HuH-7 (cell line): ENCODE results near the gene DMAC2L.
A peak's percentile ranks its signal among the peaks of the same experiment; 100 is the strongest.

ENCODE experiments used
- DNase-seq: peaks from one replicate; pipeline ENCODE4 v3.0.0; 2011; ENCODE audit warnings: low spot score

DMAC2L gene

DNA sequence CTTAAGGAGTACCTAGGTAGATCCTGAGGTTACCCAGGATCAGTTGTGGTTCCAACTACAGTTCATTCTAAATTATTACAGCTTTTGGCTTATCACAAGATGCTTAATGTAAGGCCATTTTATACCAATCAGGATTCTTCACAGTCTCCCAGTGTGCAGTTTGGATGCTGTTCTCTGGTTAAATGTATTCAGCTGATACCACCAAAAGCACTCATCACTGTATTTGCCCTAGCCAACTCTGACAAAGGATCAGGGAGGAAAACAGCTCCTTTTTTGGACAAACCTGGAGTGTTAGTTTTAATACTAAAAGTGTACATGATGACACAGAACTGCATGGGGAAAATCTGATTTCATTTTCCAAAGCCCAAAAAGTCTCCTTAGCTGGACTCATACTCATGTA is 19.5 kb downstream of the DMAC2L start:
- no peak for DNase-seq

DNA sequence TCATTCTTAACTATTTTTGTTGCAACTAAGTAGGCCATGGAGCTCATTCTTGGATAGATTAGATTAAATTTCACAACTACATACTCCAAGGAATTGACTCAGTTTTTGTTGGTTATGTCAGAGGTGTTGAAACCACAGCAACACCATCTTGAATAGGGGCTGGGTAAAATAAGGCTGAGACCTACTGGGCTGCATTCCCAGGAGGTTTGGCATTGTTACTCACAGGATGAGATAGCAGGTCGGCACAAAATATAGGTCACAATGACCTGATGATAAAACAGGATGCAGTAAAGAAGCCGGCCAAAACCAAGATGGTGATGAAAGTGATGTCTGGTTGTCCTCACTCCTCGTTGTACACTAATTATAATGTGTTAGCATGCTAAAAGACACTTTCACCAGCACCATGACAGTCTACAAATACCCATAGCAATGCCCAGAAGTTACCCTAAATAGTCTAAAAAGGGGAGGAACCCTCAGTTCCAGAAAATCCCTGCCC is 20.9 kb downstream of the DMAC2L start:
- no peak for DNase-seq

DNA sequence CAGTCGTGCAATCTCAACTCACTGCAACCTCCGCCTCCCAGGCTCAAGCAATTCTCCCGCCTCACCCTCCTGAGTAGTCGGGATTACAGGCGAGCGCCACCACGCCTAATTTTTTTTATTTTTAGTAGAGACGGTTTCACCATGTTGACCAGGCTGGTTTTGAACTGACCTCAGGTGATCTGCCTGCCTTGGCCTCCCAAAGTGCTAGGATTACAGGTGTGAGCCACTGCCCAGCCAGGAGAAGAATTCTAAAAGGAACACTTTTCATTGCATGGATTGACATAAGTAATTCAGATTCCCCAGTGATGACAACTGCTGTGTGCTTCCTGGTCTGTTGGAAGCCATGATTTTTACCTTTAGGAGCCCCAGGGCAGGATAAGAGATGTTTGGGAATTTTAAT is 22.1 kb downstream of the DMAC2L start:
- DNase-seq = no peak

DNA sequence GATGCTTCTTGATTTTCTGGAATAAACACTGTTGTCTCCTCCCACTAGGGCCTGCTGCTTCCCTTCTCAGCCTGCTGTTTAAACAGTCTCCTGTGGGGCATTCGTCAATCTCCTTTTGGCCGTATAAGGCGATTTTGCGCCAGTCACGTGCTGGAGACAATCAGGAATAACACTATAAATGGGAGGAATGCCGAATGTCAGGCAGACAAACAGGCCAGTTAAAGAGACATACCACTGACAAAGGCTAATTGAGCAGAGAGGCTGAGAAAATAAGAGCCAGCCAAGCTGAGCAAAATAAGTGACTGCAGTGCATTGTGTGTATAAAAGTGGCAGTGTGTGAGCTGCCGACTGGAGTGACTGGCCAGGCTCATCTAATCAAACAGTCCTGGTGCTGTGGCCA is 23.3 kb downstream of the DMAC2L start:
- no peak for DNase-seq

DNA sequence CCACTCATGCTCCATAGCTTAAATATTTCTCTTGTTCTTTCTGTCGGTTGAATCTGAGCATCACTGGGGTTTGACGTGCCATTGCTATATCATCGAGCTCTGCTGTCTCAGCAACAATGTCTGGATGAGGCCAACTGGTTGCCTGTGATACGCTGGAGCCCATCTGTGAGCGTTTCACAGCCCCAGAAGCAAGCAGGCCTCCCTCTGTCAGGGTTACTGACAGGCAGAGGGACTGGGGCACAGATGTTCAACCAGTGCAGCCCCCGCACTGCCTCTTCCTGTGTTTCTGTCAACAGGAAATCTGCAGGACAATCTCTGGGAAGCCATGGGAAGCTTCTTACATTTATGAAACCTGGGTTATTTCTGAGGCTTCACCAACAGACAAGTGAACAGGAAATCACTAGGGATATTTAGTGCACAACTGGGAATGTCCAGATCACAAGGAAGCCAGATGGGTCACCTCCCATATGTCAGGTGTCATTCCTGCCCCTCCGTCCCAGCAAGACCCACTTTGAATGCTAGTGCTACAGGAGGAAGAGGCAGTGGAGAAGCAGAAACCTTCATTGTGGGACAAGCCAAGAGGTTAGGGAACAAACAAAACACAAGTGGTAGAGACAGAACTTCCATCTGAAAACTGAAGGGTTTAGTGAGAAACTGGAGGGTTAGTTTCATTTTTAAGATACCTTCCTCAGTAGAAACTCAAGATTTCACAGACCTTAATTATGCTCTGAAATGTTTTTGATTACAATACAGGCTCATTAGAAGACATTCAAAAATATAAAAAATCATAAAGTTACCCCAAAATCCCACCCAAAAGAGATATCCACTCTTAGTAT is 24.1 kb downstream of the DMAC2L start:
- no peak for DNase-seq

DNA sequence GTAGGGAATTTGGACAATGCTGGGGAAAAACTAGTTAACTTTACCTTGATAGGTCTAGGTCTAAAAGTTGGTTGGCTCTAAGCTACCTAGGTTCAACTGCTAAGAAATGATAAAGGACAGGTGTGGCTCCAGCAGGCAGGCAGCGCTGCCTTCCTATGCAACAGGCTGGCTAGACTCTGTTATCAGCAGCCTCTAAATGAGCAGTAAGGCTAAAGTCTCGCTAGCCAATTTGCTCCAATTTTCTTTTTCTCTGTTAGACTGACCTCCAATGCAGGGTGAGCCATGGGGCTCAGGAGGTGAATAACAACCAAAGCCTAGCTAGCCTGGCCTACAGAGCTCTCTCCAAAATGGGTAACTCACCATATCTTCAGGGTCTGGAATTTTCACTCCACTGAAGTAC is 26.5 kb downstream of the DMAC2L start:
- DNase-seq = no peak

DNA sequence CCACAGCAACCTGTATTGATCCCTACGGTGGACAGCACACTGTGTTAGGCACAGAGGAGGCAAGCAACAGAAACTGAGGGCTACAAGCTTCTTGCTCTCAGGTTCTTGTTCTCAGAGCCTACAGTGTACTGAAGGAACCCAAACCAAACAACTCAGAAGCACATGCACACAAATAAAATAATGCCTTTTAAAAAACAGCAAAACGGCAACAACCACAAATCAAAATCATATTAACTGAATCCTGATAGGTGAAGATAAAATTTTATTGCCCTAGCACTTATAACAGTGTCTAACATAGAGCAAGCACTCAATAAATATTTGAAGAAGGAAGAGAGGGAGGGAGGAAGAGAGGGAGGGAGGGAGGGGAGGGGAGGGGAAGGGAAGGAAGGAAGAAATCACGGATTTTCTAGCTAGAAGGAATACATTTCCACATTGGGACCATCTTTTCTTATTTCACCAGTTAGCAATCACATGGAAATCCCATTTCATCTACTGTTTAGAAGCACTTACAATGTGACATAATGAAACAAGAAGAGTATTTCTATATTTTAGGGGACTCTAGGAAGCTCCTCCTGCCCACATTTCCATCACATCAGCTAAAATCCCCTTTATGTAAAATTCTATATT is 27.2 kb downstream of the DMAC2L start:
- no peak for DNase-seq

DNA sequence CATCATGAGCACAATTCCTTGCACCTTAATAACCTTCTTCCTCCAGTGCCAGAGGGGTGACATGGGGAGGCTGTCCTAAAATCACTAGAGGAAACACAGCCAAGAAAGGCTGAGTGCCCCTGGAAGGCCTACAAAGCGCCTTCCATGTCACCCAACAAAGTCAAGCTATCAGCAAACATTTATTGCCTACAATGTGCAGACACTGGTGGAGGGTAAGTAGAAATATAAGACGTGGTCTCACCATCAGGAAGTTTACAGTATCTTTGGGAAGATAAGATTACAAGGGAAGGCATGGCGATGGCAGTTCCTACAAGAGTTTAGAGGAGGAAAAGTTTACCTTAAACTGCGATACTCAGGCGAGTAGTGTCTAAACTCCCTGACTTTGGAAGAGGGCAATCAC is 27.9 kb downstream of the DMAC2L start:
- no peak for DNase-seq

DNA sequence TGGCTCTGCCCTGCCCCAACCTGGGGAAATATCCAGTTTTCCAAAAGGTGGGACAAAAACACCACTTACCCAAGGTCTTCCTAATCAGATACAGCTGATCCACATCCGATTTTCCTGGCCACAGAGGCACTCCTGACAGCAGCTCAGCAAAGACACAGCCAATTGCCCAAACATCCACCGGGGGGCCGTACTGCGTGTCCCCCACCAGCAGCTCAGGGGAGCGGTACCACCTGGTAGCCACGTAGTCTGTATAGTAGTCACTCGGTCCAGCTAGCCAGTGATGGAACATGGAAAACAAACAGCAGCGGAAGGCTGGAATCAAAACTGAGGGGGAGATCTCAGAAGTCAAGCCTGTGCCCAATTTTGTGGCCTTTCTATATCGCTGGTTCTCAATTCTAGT is 28.8 kb downstream of the DMAC2L start:
- DNase-seq = no peak

DNA sequence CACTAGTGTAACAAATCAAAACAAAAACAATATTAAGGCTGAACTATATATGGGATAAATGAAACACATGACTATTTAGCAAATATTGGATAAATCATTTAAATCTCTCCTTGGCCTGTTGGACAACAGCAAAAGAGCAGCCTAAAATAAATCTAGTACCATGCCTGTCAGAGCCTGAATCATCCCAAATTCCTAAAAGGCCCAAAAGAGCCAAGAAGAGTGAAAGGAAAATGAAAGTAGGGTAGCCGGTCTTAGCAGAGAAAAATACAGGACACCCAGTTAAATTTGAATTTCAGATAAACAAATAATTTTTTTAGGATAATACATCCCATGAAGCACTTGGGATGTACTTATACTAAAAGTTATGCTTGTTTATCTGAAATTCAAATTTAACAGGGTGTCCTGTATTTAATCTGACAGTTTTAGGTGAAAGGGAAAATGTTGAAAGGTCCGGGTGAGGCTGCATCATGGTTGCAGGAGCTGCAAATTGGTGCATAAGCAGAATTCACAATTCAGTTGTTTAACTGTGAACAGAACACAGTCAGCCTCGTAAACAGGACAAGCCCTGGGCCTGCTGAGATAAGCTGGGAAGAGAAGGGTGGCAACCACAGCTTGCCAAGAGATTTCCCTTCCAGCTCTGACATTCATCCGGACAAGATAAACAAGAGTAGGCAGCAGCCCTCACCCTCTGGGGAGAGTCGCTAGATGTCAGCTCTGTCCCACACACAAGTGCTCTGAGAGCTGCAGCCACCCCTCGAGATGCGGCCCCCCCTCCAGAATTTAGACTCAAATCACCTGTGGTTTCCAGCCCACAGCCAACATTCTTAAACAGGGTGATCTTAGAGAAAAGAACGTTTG is 30.3 kb downstream of the DMAC2L start:
- DNase-seq = peak; percentile 26

DNA sequence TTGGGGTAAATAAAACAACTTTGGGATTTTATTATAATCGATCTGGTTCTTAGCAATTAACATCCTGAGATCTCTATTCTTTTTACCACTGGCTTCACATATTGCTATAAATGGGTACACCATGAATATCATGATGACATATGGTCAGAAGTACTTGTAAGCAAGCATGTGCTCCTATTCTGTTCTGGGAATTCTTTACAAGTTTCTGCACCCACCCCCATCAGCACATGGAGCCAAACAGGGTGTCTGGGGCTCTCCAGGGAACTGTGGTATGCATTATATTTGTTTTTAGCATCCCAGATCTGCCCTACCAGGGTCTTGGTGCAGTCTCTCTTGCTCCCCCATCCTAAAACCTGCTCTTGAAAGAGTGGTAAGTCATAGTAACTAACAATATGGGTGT is 31.3 kb downstream of the DMAC2L start:
- no peak for DNase-seq

DNA sequence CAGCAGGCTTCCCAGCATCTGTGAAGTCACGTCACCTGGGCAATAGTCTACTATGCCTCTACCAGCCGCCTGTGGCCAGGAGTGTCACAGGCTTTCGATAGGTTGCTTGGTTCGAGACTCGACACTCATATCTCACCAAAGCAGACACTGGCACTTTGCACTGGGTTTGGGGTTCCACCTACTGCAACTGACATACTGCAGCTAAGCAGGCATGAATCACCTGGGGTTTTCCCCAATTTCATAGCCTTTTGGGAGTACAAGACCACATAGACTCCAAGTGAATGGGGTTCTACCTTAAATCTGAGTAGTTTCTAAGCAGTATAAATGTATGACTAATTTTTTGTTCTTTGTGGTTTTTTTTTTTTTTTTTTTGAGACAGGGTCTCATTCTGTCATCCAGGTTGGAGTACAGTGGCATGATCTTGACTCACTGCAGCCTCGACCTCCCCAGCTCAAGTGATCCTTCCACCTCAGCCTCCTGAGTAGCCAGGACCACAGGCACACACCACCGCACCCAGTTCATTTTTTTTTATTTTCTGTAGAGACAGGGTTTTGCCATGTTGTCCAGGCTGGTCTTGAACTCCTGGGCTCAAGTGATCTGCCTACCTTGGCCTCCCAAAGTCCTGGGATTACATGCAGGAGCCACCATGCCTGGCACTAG is 32.1 kb downstream of the DMAC2L start:
- no peak for DNase-seq

DNA sequence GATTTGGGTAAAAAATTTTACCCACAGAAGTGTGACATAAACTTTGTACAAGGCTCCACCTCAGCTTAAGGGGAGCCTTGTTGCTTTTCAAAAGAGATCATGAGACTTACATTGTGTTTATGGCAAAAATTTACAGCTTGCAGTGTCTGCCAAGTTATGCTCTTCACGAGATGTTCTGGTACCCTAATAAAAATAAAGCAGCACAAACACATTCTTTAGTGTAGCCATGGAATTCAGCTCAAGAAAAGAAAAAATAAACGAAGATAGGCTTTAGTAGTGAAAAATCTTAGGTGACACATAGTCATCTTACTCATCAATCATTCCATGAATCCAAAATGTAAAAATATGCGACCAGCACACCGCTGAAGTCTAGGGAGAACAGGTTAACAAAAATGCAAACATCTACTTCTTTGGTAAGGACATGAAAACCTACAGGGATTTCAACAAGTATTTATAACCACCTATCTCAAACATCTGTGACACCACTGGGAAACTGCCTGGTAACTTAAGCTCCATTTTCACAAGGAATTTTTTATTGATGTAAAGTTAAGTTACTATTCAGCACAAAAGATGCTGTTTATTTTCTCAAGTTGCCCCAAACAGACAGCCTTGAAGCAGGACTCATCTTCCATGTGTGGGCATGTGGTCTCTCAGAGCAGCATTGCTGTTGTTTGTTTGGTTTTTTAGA is 32.9 kb downstream of the DMAC2L start:
- no peak for DNase-seq

DNA sequence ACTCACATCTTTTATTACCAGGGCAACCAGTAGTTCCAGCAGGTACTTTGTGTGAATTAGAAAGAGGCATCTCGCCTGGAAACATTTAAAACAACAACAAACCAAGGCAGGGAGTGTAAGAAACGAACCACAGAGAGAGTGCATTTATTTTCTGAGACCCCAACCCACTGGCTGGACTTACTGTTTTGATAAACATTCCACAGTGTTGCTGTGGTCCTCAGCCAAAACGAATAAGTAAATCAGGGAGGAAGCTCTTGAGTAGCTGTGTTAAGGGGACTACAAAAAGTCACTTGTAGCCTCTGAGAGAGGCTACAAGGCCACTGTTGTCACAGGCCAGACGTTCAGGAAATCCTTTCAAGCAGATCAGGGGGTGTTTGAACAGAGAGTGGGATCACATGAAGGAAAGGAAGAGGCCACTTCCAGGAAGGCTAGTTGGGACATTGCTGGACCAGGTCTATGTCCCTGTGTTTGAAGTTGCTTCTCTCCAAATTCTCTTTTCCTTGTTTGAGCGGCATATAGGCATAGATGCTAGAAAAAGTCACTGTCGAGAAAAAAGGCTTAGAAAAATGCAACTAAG is 33.8 kb downstream of the DMAC2L start:
- no peak for DNase-seq

DNA sequence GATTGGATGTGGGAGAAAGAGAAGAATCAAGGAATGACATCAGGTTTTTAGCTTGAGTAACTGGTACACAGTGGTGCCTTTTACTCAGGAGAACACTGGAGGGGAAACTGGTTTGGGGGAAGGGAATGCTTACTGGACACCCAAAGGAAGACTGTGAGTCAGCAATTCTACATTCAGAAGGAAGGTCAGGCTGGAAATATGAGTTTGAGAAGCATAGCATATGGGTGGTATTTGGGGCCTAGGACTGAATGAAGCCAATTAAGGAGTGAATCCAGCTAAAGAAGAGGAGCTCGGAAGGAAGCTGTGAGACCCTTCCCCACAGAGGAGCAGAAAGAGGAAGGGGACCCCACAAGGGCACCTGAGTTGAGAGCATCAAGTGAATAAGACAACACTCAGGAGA is 35.4 kb downstream of the DMAC2L start:
- no peak for DNase-seq

DNA sequence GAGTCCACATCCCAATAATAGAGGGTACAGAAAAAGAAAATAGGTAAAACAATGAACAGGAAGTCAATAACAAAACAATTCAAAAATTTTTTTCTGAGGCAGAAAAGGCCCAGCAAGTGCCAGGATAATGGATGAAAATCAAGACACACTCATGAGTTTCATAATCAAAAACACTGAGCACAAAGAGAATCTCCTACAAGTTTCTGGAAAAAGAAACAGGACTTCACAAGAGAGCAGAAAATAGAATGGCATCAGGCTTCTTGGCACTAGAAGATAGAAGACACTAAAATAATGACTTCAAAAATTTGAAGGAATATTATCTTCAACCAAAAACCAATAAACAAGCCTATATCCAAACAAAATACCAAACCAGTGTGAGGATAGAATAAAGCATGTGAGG is 36.8 kb downstream of the DMAC2L start:
- DNase-seq = no peak

DNA sequence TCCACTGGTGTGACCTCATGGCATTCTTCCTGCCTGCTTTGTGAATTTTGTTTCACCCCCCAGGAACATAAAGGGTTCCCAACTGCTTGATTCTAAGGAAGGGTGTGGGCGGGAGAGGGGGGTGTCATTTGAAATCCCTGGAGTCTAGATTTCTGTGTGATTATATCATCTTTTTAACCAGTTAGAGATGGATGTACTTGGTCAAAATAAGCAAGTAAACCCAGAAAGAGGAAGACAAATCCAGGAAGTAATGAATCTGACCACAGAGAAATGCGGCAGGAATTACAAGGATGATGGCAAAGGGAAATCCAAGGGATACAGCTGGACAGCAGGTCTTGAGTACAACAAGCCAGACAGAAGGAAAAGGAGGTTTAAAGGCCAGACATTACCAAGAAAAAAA is 38.9 kb downstream of the DMAC2L start:
- DNase-seq = no peak

DNA sequence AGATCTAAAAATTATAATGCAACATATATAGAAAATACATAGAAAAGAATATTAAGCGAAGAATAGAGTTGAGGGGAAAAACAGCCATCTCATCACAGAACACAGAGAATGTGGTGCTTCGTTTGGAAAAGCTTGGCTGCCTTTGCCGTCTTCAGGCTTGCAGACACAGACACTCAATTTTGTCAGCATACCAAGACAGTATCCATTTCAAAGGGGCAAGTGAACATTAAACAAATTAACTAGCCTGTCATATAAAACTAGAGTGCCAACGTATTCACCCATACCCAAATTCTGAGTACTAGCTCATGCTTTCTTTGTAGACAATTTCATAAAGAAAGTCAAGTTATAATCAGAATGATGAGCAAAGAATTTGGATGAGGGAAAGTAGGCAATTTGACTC is 40.5 kb downstream of the DMAC2L start:
- DNase-seq = no peak

DNA sequence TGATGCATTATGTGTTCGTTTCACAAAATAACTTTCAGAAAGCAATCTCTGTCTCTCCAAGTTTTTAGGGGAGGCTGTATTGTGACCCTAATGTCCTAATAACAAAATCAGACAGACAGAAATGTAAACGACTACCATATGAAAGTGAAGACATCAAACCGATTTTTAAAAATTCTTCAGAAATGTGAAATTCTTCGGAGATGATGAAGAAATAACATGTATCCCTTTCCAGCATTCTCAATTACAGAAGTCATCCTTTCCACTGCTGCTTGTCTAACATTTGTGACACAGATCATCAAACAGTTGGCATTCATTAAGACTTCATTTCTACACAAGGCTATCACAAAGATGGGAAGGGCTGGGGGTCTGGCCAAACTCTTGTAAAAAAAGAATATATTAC is 41.0 kb downstream of the DMAC2L start:
- DNase-seq = no peak

DNA sequence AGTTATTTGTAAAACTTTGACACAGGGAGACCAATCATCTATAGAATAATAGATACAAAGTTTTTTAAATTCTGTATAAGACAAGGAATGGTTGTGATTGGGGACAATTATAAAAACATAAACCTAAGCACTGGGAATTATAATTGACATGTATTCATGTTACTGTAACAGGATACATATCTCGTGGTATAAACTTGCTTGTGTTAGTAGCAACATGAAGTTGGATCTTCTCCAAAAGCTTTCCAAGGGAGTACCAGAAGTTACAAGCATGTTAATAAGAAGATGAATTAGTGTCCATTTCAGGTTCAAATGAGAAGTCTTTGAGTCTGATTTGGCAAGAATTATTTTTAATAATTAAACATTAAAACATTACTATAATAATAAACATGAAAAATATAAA is 42.4 kb downstream of the DMAC2L start:
- DNase-seq = no peak

DNA sequence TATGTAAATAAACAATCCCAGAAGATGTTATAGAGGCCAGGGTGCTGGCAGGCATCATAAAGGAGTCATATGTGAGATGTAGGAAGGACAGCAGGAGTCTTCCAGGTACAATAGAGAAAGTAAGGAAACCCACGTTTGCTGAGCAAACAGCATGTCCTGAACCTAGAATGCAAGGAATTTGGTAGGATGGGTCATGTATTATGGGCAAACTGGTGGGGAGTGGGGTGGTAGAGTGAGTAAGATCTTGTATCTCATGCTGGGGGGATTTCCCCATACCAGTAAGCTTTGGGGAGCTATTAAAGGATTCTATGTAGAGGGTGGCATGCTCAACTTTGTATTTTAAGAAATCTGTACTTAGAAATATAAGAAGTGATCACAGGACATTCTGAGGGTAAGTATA is 43.6 kb downstream of the DMAC2L start:
- no peak for DNase-seq
